Measurements from ENCODE around the gene ACSS3.
A peak's percentile ranks its signal among the peaks of the same experiment; 100 is the strongest.

The ACSS3 gene

DNA sequence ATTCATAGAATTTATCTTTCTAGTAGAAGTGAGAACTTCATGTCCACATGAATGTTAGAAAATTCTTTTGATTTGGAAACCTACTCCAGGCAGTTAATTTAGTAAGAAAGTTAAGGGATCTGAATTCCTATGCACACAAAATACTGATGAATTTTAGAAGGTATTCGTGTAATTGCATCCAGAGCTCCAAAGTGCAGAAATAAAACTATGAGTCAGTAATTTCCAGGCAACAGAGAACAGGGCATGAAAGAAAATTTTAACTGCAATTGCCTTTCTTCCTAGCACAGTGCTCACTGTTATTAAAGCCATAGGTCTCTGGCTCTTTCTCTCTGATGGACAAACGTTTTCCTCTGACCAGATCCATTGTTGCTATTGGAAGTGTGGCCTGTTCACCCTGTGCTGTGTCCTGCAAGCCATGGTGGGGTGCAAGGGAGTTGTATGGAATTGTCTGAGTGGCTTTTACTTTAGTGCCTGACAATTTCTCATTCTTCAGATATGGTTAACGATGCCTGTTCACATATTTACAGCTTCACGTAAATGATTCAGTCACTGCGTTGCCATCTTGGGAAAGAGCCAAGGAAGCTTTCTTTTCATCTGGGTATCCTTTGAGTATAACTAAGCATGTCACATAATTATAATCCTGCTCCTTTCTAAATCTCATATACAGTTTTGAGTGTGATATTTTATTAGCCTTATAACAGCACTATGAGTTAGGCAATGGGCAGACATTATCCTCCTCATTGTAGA is 145.1 kb downstream of the ACSS3 start:
- no peak overlapping the region for H3K27ac ChIP-seq (ENCODE audit: low read depth, low read length, severe bottlenecking)
- no peaks in the 10 kb centered on the region for H3K36me3 ChIP-seq (ENCODE audit: control insufficient read depth, insufficient read depth, low read length)
- no peaks in the 10 kb centered on the region for H3K4me1 ChIP-seq (ENCODE audit: control insufficient read depth, insufficient read depth, low read length, poor library complexity, severe bottlenecking)
- WGBS, 2 experiments (ENCODE audit: insufficient coverage in 2 of 2): 90 to 96% methylated on average over 4 to 5 of the region's 5 CpGs
- H3K9me3 ChIP-seq (ENCODE audit: control insufficient read depth, low read length): no peaks in the 10 kb centered on the region
- H3K4me3 ChIP-seq (ENCODE audit: extremely low read depth, insufficient read depth, low read length, poor library complexity, severe bottlenecking): no peak overlapping the region

DNA sequence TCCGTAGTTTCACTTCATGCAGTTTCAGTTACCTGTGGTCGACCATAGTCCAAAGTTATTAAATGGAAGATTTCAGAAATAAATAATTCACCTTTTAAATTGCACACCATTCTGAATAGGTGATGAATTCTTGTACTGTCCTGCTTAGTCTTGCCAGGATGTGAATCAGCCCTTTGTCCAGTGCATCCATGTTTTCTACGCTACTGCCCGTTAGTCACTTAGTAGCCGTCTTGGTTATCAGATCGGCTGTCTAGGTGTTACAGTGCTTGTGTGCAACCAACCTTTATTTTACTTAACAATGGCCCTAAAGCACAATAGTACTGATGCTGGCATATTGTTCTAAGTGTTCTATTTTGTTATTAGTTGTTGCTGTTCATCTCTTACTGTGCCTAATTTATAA is 146.7 kb downstream of the ACSS3 start:
- Histone ChIP-seq H3K4me3 (ENCODE audit: extremely low read depth, insufficient read depth, low read length, poor library complexity, severe bottlenecking) (no peak overlapping the region), H3K27ac (ENCODE audit: low read depth, low read length, severe bottlenecking) (no peak overlapping the region), H3K9me3 (ENCODE audit: control insufficient read depth, low read length) (no peaks in the 10 kb centered on the region), H3K4me1 (ENCODE audit: control insufficient read depth, insufficient read depth, low read length, poor library complexity, severe bottlenecking) (no peaks in the 10 kb centered on the region), H3K36me3 (ENCODE audit: control insufficient read depth, insufficient read depth, low read length) (no peaks in the 10 kb centered on the region)
- 100% methylated on average over 2 of the region's 6 CpGs; no CpG with 5 or more reads in 1 of the 2 experiments for WGBS, 2 experiments (ENCODE audit: insufficient coverage in 2 of 2)

GRCh38 chr12:81229759-81230158 is 151.9 kb downstream of the ACSS3 start:
- no peaks in the 10 kb centered on the region for H3K36me3 ChIP-seq (ENCODE audit: control insufficient read depth, insufficient read depth, low read length)
- no peaks in the 10 kb centered on the region for H3K4me1 ChIP-seq (ENCODE audit: control insufficient read depth, insufficient read depth, low read length, poor library complexity, severe bottlenecking)
- no peak overlapping the region for H3K27ac ChIP-seq (ENCODE audit: low read depth, low read length, severe bottlenecking)
- H3K9me3 ChIP-seq (ENCODE audit: control insufficient read depth, low read length): no peaks in the 10 kb centered on the region
- H3K4me3 ChIP-seq (ENCODE audit: extremely low read depth, insufficient read depth, low read length, poor library complexity, severe bottlenecking): no peak overlapping the region
- WGBS, 2 experiments (ENCODE audit: insufficient coverage in 2 of 2): 87 to 90% methylated on average over 3 to 4 of the region's 5 CpGs

DNA sequence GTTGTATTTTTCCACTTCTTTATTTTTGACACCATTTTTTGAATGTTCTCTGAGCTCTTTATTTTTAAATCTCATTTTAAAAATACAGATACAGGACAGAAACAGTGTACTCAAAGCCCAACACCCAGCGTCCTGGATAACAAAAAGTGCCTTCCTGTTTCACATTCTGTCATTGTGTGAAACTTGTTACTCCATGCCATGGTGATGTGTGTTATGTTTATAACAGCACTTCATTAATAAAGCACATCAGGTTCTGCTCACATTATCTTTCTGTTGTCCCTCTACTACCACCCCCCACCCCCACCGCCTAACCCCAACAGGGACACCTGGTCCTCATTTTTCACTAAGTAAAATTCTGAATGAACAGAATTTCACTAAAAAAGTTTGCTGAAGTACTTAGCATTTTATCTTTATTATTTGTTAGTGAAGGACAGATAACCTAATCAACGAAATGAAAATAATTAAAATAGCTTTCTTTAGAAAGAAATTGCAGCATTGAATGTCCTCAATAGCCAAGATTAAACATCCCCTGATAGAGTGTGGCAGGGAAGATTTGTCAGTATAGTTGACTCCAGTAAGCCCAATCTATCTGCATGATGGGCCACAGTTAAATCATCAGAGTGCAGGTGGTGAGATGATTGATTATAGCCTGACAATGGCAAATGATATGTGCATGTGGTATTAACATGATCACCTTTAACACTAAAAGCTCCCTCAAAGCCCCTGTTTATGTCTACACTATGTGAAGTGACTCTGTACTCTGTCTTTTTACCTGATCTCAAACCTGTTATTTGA is 153.9 kb downstream of the ACSS3 start:
- H3K4me3 ChIP-seq (ENCODE audit: extremely low read depth, insufficient read depth, low read length, poor library complexity, severe bottlenecking): no peak overlapping the region
- H3K4me1 ChIP-seq (ENCODE audit: control insufficient read depth, insufficient read depth, low read length, poor library complexity, severe bottlenecking): no peaks in the 10 kb centered on the region
- H3K36me3 ChIP-seq (ENCODE audit: control insufficient read depth, insufficient read depth, low read length): no peaks in the 10 kb centered on the region
- H3K9me3 ChIP-seq (ENCODE audit: control insufficient read depth, low read length): no peaks in the 10 kb centered on the region
- H3K27ac ChIP-seq (ENCODE audit: low read depth, low read length, severe bottlenecking): no peak overlapping the region
- 86% methylated on average over 1 of the region's 3 CpGs; no CpG with 5 or more reads in 1 of the 2 experiments for WGBS, 2 experiments (ENCODE audit: insufficient coverage in 2 of 2)

GRCh38 chr12:81245458-81245857 is 167.6 kb downstream of the ACSS3 start:
- H3K4me1 ChIP-seq (ENCODE audit: control insufficient read depth, insufficient read depth, low read length, poor library complexity, severe bottlenecking): peaks cover 10% of the 10 kb centered on the region
- H3K4me3 ChIP-seq (ENCODE audit: extremely low read depth, insufficient read depth, low read length, poor library complexity, severe bottlenecking): no peak overlapping the region
- H3K36me3 ChIP-seq (ENCODE audit: control insufficient read depth, insufficient read depth, low read length): no peaks in the 10 kb centered on the region
- no peaks in the 10 kb centered on the region for H3K9me3 ChIP-seq (ENCODE audit: control insufficient read depth, low read length)
- whole genome bisulfite sequencing, 2 experiments (ENCODE audit: insufficient coverage in 2 of 2): 80% methylated on average over 1 of the region's 2 CpGs; no CpG with 5 or more reads in 1 of the 2 experiments
- H3K27ac ChIP-seq (ENCODE audit: low read depth, low read length, severe bottlenecking): peak overlapping the region; percentile 55

- Histone ChIP-seq H3K4me1 (ENCODE audit: control insufficient read depth, insufficient read depth, low read length, poor library complexity, severe bottlenecking) (peaks cover 10% of the 10 kb centered on the region), H3K27ac (ENCODE audit: low read depth, low read length, severe bottlenecking) (peak overlapping the region; percentile 55), H3K4me3 (ENCODE audit: extremely low read depth, insufficient read depth, low read length, poor library complexity, severe bottlenecking) (no peak overlapping the region), H3K9me3 (ENCODE audit: control insufficient read depth, low read length) (no peaks in the 10 kb centered on the region), H3K36me3 (ENCODE audit: control insufficient read depth, insufficient read depth, low read length) (no peaks in the 10 kb centered on the region)
- WGBS, 2 experiments (ENCODE audit: insufficient coverage in 2 of 2): 42 to 52% methylated on average over 2 of the region's 4 CpGs
Observed at GRCh38 chr12:81245907-81246570, 168.2 kb downstream of the ACSS3 start.

DNA sequence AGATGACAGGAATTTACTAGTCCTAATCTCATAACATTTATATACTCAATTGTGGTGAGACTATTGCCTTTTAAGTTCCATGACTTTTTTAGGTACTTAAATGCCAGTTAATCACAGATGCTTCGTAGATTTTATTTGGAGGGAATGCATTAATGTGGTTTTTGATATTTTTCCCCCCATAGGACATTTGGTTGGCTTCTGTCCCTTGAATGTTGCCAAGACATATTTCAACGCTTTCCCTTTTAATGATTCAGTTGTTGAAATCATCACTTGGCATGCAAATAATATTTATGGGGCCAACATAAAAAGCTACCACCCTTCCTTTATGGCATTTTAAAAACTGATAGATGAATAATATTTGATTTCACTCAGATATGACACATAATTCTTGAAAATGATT is 172.1 kb downstream of the ACSS3 start:
- Histone ChIP-seq H3K4me1 (ENCODE audit: control insufficient read depth, insufficient read depth, low read length, poor library complexity, severe bottlenecking) (peaks cover 10% of the 10 kb centered on the region), H3K4me3 (ENCODE audit: extremely low read depth, insufficient read depth, low read length, poor library complexity, severe bottlenecking) (no peak overlapping the region), H3K9me3 (ENCODE audit: control insufficient read depth, low read length) (no peaks in the 10 kb centered on the region), H3K36me3 (ENCODE audit: control insufficient read depth, insufficient read depth, low read length) (no peaks in the 10 kb centered on the region), H3K27ac (ENCODE audit: low read depth, low read length, severe bottlenecking) (no peak overlapping the region)
- 100% methylated on average over 1 of the region's 2 CpGs; no CpG with 5 or more reads in 1 of the 2 experiments for WGBS, 2 experiments (ENCODE audit: insufficient coverage in 2 of 2)

GRCh38 chr12:81252228-81252627 is 174.3 kb downstream of the ACSS3 start:
- H3K4me3 ChIP-seq (ENCODE audit: extremely low read depth, insufficient read depth, low read length, poor library complexity, severe bottlenecking): no peak overlapping the region
- 83% methylated on average over 1 of the region's 3 CpGs; no CpG with 5 or more reads in 1 of the 2 experiments for WGBS, 2 experiments (ENCODE audit: insufficient coverage in 2 of 2)
- H3K36me3 ChIP-seq (ENCODE audit: control insufficient read depth, insufficient read depth, low read length): no peaks in the 10 kb centered on the region

DNA sequence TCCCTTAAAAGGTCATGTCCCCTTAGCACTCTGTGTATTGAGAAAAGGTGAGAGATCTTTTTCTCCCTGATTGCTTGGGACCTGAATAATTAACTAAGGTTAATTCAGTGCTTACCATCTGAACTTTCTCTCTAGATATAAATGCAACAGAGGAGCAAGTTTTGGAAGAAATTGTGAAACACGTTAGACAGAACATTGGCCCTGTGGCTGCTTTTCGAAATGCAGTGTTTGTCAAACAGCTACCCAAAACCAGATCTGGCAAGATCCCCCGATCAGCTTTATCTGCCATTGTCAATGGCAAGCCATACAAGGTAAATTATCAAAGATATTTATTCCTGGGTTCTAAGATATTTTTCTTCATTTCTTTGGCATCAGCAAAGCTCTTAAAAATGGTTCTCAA is 175.5 kb downstream of the ACSS3 start:
- peaks cover 6% of the 10 kb centered on the region for H3K4me1 ChIP-seq (ENCODE audit: control insufficient read depth, insufficient read depth, low read length, poor library complexity, severe bottlenecking)
- no peak overlapping the region for H3K4me3 ChIP-seq (ENCODE audit: extremely low read depth, insufficient read depth, low read length, poor library complexity, severe bottlenecking)
- H3K27ac ChIP-seq (ENCODE audit: low read depth, low read length, severe bottlenecking): no peak overlapping the region
- WGBS, 2 experiments (ENCODE audit: insufficient coverage in 2 of 2): 100% methylated on average over 1 to 2 of the region's 3 CpGs
- H3K9me3 ChIP-seq (ENCODE audit: control insufficient read depth, low read length): no peaks in the 10 kb centered on the region
- H3K36me3 ChIP-seq (ENCODE audit: control insufficient read depth, insufficient read depth, low read length): no peaks in the 10 kb centered on the region

More at GRCh38 chr12:81252228-81252627, 174.3 kb downstream of the ACSS3 start:
- Histone ChIP-seq H3K9me3 (ENCODE audit: control insufficient read depth, low read length) (no peaks in the 10 kb centered on the region), H3K27ac (ENCODE audit: low read depth, low read length, severe bottlenecking) (no peak overlapping the region), H3K4me1 (ENCODE audit: control insufficient read depth, insufficient read depth, low read length, poor library complexity, severe bottlenecking) (peaks cover 6% of the 10 kb centered on the region)

DNA sequence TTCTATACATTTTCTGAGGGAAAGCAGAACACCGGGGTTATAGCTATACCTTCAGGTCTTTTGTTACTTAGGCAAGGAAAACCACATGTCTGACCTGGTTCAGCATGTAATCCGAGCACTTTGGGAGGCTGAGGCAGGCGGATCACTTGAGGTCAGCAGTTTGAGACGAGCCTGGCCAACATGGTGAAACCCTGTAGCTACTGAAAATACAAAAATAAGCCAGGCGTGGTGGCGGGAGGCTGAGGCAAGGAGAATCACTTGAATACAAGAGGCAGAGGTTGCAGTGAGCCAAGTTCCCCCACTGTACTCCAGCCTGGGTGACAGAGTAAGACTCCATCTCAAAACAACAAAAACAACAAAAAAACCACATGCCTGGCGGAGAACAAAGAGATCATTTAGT is 177.6 kb downstream of the ACSS3 start:
- H3K36me3 ChIP-seq (ENCODE audit: control insufficient read depth, insufficient read depth, low read length): no peaks in the 10 kb centered on the region
- H3K4me1 ChIP-seq (ENCODE audit: control insufficient read depth, insufficient read depth, low read length, poor library complexity, severe bottlenecking): peaks cover 6% of the 10 kb centered on the region
- 88 to 93% methylated on average over 5 of the region's 7 CpGs for WGBS, 2 experiments (ENCODE audit: insufficient coverage in 2 of 2)
- H3K27ac ChIP-seq (ENCODE audit: low read depth, low read length, severe bottlenecking): no peak overlapping the region
- no peaks in the 10 kb centered on the region for H3K9me3 ChIP-seq (ENCODE audit: control insufficient read depth, low read length)
- H3K4me3 ChIP-seq (ENCODE audit: extremely low read depth, insufficient read depth, low read length, poor library complexity, severe bottlenecking): no peak overlapping the region
